ENCODE measurements around the gene CEACAM5. TPM values are rescaled to one million over a fixed set of nuclear protein-coding genes. Genes with fewer than 3 reads are reported as not detected.

The CEACAM5 gene
- polyA plus RNA-seq, 3 donors: not detected

DNA sequence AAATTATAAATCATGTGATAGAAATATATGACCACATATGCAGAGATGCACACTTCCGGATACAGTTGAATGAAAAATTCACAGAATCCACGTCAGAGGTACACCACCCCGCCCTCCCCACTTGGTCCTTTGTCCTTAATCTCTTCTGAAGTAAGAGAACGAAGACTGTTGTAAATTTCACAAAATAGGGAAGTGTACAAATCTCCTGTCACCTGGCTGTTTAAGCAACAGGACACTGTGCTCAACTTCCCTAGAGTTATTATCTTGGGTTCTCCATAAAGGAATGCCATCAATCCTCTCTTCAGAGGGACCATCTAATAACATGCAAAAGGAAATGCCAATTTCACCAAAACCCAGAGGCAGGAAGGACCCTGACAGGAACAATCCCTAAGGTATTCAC is 36.4 kb downstream of the CEACAM5 start:
- DNase-seq: peak; percentile 37 to 60 (median 47)
- Histone ChIP-seq H3K9ac (ENCODE audit: insufficient read depth, low read length, poor library complexity, severe bottlenecking) (no peak overlapping the region), H2AFZ (ENCODE audit: insufficient read depth, low read depth, low read length, poor library complexity, severe bottlenecking) (no peak overlapping the region), H3K4me1 (ENCODE audit: control insufficient read depth in 1 of 2, insufficient read depth in 2 of 2, low read length in 2 of 2) (peaks cover 39 to 40% of the 10 kb centered on the region in 2 donors), H3K4me2 (replicated peaks; ENCODE audit: extremely low read depth, low read length, poor library complexity, severe bottlenecking) (no peak overlapping the region), H3K4me3 (replicated peaks in 1 of 3; ENCODE audit: low read depth in 2 of 3, low read length in 3 of 3) (no peak overlapping the region), H3K27ac (ENCODE audit: low read depth in 1 of 2, low read length in 2 of 2) (no peak overlapping the region), H3K36me3 (replicated peaks in 1 of 2; ENCODE audit: control insufficient read depth in 1 of 2, insufficient read depth in 2 of 2, low read length in 2 of 2) (no peaks in the 10 kb centered on the region), H3K27me3 (ENCODE audit: control insufficient read depth in 2 of 2, insufficient read depth in 2 of 2, low read length in 2 of 2) (peaks cover 2 to 4% of the 10 kb centered on the region in 2 donors), H3K79me2 (ENCODE audit: insufficient read depth, low read length) (no peaks in the 10 kb centered on the region), H4K20me1 (ENCODE audit: insufficient read depth, low read length) (no peaks in the 10 kb centered on the region), H3K9me3 (replicated peaks in 1 of 2; ENCODE audit: control insufficient read depth in 1 of 2, insufficient read depth in 1 of 2, low read length in 2 of 2) (no peaks in the 10 kb centered on the region)
- intact Hi-C loops (cut with micrococcal nuclease): loop anchor here in 1 of 2 donors (5.0 kb wide), 1 partner anchor 38 kb away; the partner anchor contains the start of gene CEACAM5
- H3K4me3 Mint-ChIP-seq: peak overlapping the region in 1 of 2 donors; percentile 16
- no CpG with 5 or more reads among the region's 4 CpGs for WGBS (ENCODE audit: insufficient coverage)
- peaks cover 42% of the 10 kb centered on the region for H3K4me1 Mint-ChIP-seq
- H3K27ac Mint-ChIP-seq: peak overlapping the region in 4 of 7 donors; percentile 36 to 79 (median 56)
- H3K9me3 Mint-ChIP-seq: no peaks in the 10 kb centered on the region
- H3K36me3 Mint-ChIP-seq: no peaks in the 10 kb centered on the region
- no peak for TF ChIP-seq CTCF (IDR thresholded peaks at IDR 0.05)
- peaks cover 6 to 13% (median 10%) of the 10 kb centered on the region in 3 donors for H3K27me3 Mint-ChIP-seq (ENCODE audit: low read depth in 3 of 3)

DNA sequence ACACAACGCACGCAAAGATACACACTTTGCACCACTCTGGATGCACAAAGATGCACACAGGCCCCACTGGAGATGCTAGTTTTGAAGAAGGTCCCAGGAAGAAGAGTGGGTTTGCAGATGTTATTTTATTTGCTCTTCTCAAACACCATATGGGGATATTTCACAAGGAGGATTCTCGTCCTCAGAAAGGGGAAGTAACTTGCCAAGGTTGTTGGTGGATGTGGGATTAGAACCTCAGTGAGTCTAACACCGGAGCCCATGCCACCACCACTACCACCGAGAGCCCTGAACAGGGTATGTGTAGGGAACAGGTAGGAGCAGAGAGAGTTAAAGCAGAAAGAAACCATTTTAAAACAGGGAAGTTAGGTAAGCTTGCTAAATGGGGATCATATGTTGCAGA is 37.3 kb downstream of the CEACAM5 start:
- H3K27me3 ChIP-seq (ENCODE audit: control insufficient read depth in 2 of 2, insufficient read depth in 2 of 2, low read length in 2 of 2): peaks cover 2 to 4% of the 10 kb centered on the region in 2 donors
- Mint-ChIP-seq H3K27me3 (ENCODE audit: low read depth in 3 of 3) (peaks cover 6 to 13% (median 10%) of the 10 kb centered on the region in 3 donors), H3K4me3 (peak overlapping the region in 1 of 2 donors; percentile 58), H3K27ac (peak overlapping the region in 5 of 7 donors; percentile 5 to 79 (median 71)), H3K36me3 (no peaks in the 10 kb centered on the region), H3K9me3 (peaks cover 0 to 2% (median 0%) of the 10 kb centered on the region in 7 donors), H3K4me1 (peaks cover 46% of the 10 kb centered on the region)
- no peak overlapping the region for H3K4me2 ChIP-seq (replicated peaks; ENCODE audit: extremely low read depth, low read length, poor library complexity, severe bottlenecking)
- no peaks in the 10 kb centered on the region for H3K36me3 ChIP-seq (replicated peaks in 1 of 2; ENCODE audit: control insufficient read depth in 1 of 2, insufficient read depth in 2 of 2, low read length in 2 of 2)
- H3K4me3 ChIP-seq (replicated peaks in 1 of 3; ENCODE audit: low read depth in 2 of 3, low read length in 3 of 3): peak overlapping the region in 1 of 3 experiments; percentile 13
- WGBS (ENCODE audit: insufficient coverage): no CpG with 5 or more reads among the region's 5 CpGs
- no peaks in the 10 kb centered on the region for H3K9me3 ChIP-seq (replicated peaks in 1 of 2; ENCODE audit: control insufficient read depth in 1 of 2, insufficient read depth in 1 of 2, low read length in 2 of 2)
- peaks cover 39 to 40% of the 10 kb centered on the region in 2 donors for H3K4me1 ChIP-seq (ENCODE audit: control insufficient read depth in 1 of 2, insufficient read depth in 2 of 2, low read length in 2 of 2)
- no peak overlapping the region for H3K27ac ChIP-seq (ENCODE audit: low read depth in 1 of 2, low read length in 2 of 2)
- no peaks in the 10 kb centered on the region for H3K79me2 ChIP-seq (ENCODE audit: insufficient read depth, low read length)
- TF ChIP-seq CTCF (IDR thresholded peaks at IDR 0.05): no peak
- H3K9ac ChIP-seq (ENCODE audit: insufficient read depth, low read length, poor library complexity, severe bottlenecking): no peak overlapping the region
- intact Hi-C loops (cut with micrococcal nuclease): loop anchor here in 1 of 2 donors (5.0 kb wide), 1 partner anchor 38 kb away; the partner anchor contains the start of gene CEACAM5
- no peak overlapping the region for H2AFZ ChIP-seq (ENCODE audit: insufficient read depth, low read depth, low read length, poor library complexity, severe bottlenecking)
- no peaks in the 10 kb centered on the region for H4K20me1 ChIP-seq (ENCODE audit: insufficient read depth, low read length)
- DNase-seq: peak; percentile 28 to 55 (median 51)
